ENCODE measurements around the gene NTSR1.

NTSR1 gene

GRCh38 chr20:62807444-62808210 is 99.0 kb downstream of the NTSR1 start:
- TF ChIP-seq CTCF (IDR thresholded peaks at IDR 0.05; ENCODE audit: low read depth, low read length) (no peak), EZH2phosphoT487 (IDR thresholded peaks at IDR 0.05; ENCODE audit: low read depth) (no peak)

GRCh38 chr20:62808211-62808865 is 99.7 kb downstream of the NTSR1 start:
- Histone ChIP-seq H3K79me2 (ENCODE audit: low read length) (peaks cover 44% of the 10 kb centered on the region), H3K27ac (ENCODE audit: low read length) (peak overlapping the region; percentile 2; the same call in 1 of the 2 replicates), H3K4me2 (ENCODE audit: low read length) (peak overlapping the region; percentile 20; the same call in 1 of the 2 replicates), H3K36me3 (replicated peaks; ENCODE audit: low read depth, low read length) (peaks cover 55% of the 10 kb centered on the region), H2AFZ (ENCODE audit: low read depth, low read length) (no peak overlapping the region), H3K4me3 (ENCODE audit: low read length) (no peak overlapping the region), H4K20me1 (ENCODE audit: insufficient read depth, low read length) (peaks cover 46% of the 10 kb centered on the region), H3K9ac (ENCODE audit: low read length) (no peak overlapping the region), H3K9me3 (ENCODE audit: insufficient read depth, low read length) (no peaks in the 10 kb centered on the region), H3K27me3 (ENCODE audit: low read depth, low read length) (no peaks in the 10 kb centered on the region), H3K4me1 (ENCODE audit: low read length) (peaks cover 32% of the 10 kb centered on the region)
- TF ChIP-seq CTCF (IDR thresholded peaks at IDR 0.05; ENCODE audit: low read depth, low read length) (peak; percentile 78), EZH2phosphoT487 (IDR thresholded peaks at IDR 0.05; ENCODE audit: low read depth) (no peak)

More at GRCh38 chr20:62807444-62808210, 99.0 kb downstream of the NTSR1 start:
- no peak overlapping the region for H2AFZ ChIP-seq (ENCODE audit: low read depth, low read length)
- peaks cover 44% of the 10 kb centered on the region for H4K20me1 ChIP-seq (ENCODE audit: insufficient read depth, low read length)
- peaks cover 44% of the 10 kb centered on the region for H3K79me2 ChIP-seq (ENCODE audit: low read length)
- H3K4me2 ChIP-seq (ENCODE audit: low read length) = peak overlapping the region; percentile 100
- peaks cover 32% of the 10 kb centered on the region for H3K4me1 ChIP-seq (ENCODE audit: low read length)
- peak overlapping the region; percentile 99; the same call in 1 of the 2 replicates for H3K4me3 ChIP-seq (ENCODE audit: low read length)
- H3K9me3 ChIP-seq (ENCODE audit: insufficient read depth, low read length) = no peaks in the 10 kb centered on the region
- H3K9ac ChIP-seq (ENCODE audit: low read length) = no peak overlapping the region
- H3K36me3 ChIP-seq (replicated peaks; ENCODE audit: low read depth, low read length) = peaks cover 55% of the 10 kb centered on the region
- H3K27ac ChIP-seq (ENCODE audit: low read length) = peak overlapping the region; percentile 2; the same call in 1 of the 2 replicates
- H3K27me3 ChIP-seq (ENCODE audit: low read depth, low read length) = no peaks in the 10 kb centered on the region

GRCh38 chr20:62809530-62810428 is 101.1 kb downstream of the NTSR1 start:
- Histone ChIP-seq H3K4me3 (ENCODE audit: low read length) (no peak overlapping the region), H4K20me1 (ENCODE audit: insufficient read depth, low read length) (peaks cover 61% of the 10 kb centered on the region), H2AFZ (ENCODE audit: low read depth, low read length) (no peak overlapping the region), H3K27ac (ENCODE audit: low read length) (no peak overlapping the region), H3K27me3 (ENCODE audit: low read depth, low read length) (no peaks in the 10 kb centered on the region), H3K9ac (ENCODE audit: low read length) (no peak overlapping the region), H3K4me1 (ENCODE audit: low read length) (peaks cover 24% of the 10 kb centered on the region), H3K79me2 (ENCODE audit: low read length) (peaks cover 43% of the 10 kb centered on the region), H3K9me3 (ENCODE audit: insufficient read depth, low read length) (no peaks in the 10 kb centered on the region), H3K4me2 (ENCODE audit: low read length) (no peak overlapping the region), H3K36me3 (replicated peaks; ENCODE audit: low read depth, low read length) (peaks cover 64% of the 10 kb centered on the region)
- TF ChIP-seq CTCF (IDR thresholded peaks at IDR 0.05; ENCODE audit: low read depth, low read length) (no peak), EZH2phosphoT487 (IDR thresholded peaks at IDR 0.05; ENCODE audit: low read depth) (no peak)

Data from OCI-LY3 (cell line).